ENCODE data around the gene PAPPA2.

- no peak for TF ChIP-seq CTCF (IDR thresholded peaks at IDR 0.05)
- no peak for TF ChIP-seq POLR2A (IDR thresholded peaks at IDR 0.05)
These were observed 391.1 kb downstream of the PAPPA2 start for GRCh38 chr1:176854121-176854520.
